CD4-positive, alpha-beta memory T cell (primary cell): Measurements from ENCODE around the gene FAM151A. TPM values are rescaled to one million over a fixed set of nuclear protein-coding genes. Genes with fewer than 3 reads are reported as not detected.
"Not testable (repeated sequence)": the region's sequence is repeated elsewhere in the genome, so short reads cannot be mapped to it uniquely, and the experiment has no call there.

Source experiments
- CTCF ChIA-PET: fragments of 350-600 bp; sonication (Branson Sonifier 250); formaldehyde crosslinking; loops from one replicate; lab custom pipeline; 2021; ENCODE audit warnings: inconsistent platforms; ENCODE audit not compliant: partially characterized antibody; lab: Charles Lee
- POLR2A ChIA-PET: fragments of 350-600 bp; sonication (Branson Sonifier 250); formaldehyde crosslinking; loops from one replicate; lab custom pipeline; 2021; ENCODE audit not compliant: partially characterized antibody; lab: Charles Lee
- DNase-seq, 5 donors: peaks; one replicate each; pipeline versions ENCODE4 v3.0.0 to v3.0.0-alpha.2; 2020 to 2022; ENCODE audit warnings: mixed read lengths in 1 of 5
- H3K27ac ChIP-seq: one replicate; pipeline ENCODE4 v1.7.0; 2013; ENCODE audit warnings: low read depth, low read length
- H3K27me3 ChIP-seq: 2 replicates; pipeline ENCODE4 v1.7.0; 2013; ENCODE audit warnings: mild to moderate bottlenecking, low read length, moderate library complexity; ENCODE audit not compliant: insufficient read depth
- H3K36me3 ChIP-seq: 2 replicates; pipeline ENCODE4 v1.7.0; 2013; ENCODE audit warnings: mild to moderate bottlenecking, low read length, moderate library complexity; ENCODE audit not compliant: insufficient read depth
- H3K4me1 ChIP-seq: 2 replicates; pipeline ENCODE4 v1.7.0; 2013; ENCODE audit warnings: mild to moderate bottlenecking, low read length, moderate library complexity; ENCODE audit not compliant: insufficient read depth
- H3K4me3 ChIP-seq, 2 donors: one replicate each; pipeline ENCODE4 v1.7.0; 2013; ENCODE audit warnings: low read length in 2 of 2, mild to moderate bottlenecking in 1 of 2
- H3K9me3 ChIP-seq, 2 donors: one replicate each; pipeline ENCODE4 v1.7.0; 2013; ENCODE audit warnings: low read length in 2 of 2, control low read depth in 1 of 2; ENCODE audit not compliant: control insufficient read depth in 1 of 2
- H3K27ac Mint-ChIP-seq, 7 donors: one replicate each; pipeline ENCODE4 v1.8.0; 2020 to 2021; ENCODE audit warnings: mixed read lengths in 7 of 7, mild to moderate bottlenecking in 6 of 7, inconsistent platforms in 3 of 7, moderate library complexity in 3 of 7
- H3K27me3 Mint-ChIP-seq, 2 donors: one replicate each; pipeline ENCODE4 v1.8.0; 2020 to 2021; ENCODE audit warnings: mixed read lengths in 2 of 2
- H3K36me3 Mint-ChIP-seq, 2 donors: one replicate each; pipeline ENCODE4 v1.8.0; 2020 to 2021; ENCODE audit warnings: mixed read lengths in 2 of 2, inconsistent platforms in 1 of 2, mild to moderate bottlenecking in 1 of 2
- H3K4me1 Mint-ChIP-seq, 4 donors: one replicate each; pipeline ENCODE4 v1.8.0; 2020 to 2021; ENCODE audit warnings: mixed read lengths in 4 of 4, mild to moderate bottlenecking in 1 of 4
- H3K4me3 Mint-ChIP-seq, 8 donors: one replicate each; pipeline ENCODE4 v1.8.0; 2020 to 2021; ENCODE audit warnings: mixed read lengths in 8 of 8, mild to moderate bottlenecking in 7 of 8, moderate library complexity in 6 of 8, inconsistent platforms in 3 of 8
- H3K9me3 Mint-ChIP-seq, 8 donors: one replicate each; pipeline ENCODE4 v1.8.0; 2020 to 2021; ENCODE audit warnings: mixed read lengths in 8 of 8, mild to moderate bottlenecking in 5 of 8, inconsistent platforms in 3 of 8, moderate library complexity in 1 of 8
- intact Hi-C: fragments of 100-400 bp; cut with micrococcal nuclease; formaldehyde crosslinking; loops from one replicate; pipeline ENCODE4 v1.15.1; 2023
- polyA plus RNA-seq, 2 donors: library from polyadenylated mRNA; unstranded; fragments of 300-500 nt; fragmentation: Illumina TruSeq; gene quantifications; one replicate each; pipeline ENCODE4 v1.2.3, GENCODE V29; 2021
- total RNA-seq, 2 experiments: library from RNA; stranded (reverse); gene quantifications; one replicate each; pipeline ENCODE4 v1.2.3, GENCODE V29; 2021

FAM151A gene
- total and polyA plus RNA-seq, 4 experiments from 2014 or later, result not detected

GRCh38 chr1:54635804-54636203 lies 12.5 kb upstream of the FAM151A start:
- H3K36me3 Mint-ChIP-seq, intact Hi-C loops, H3K4me1 Mint-ChIP-seq, H3K4me3 Mint-ChIP-seq, H3K27me3 Mint-ChIP-seq, H3K36me3 ChIP-seq, CTCF ChIA-PET, H3K27ac ChIP-seq, H3K9me3 Mint-ChIP-seq, H3K27ac Mint-ChIP-seq, H3K9me3 ChIP-seq, H3K4me1 ChIP-seq, POLR2A ChIA-PET, DNase-seq, H3K27me3 ChIP-seq, H3K4me3 ChIP-seq: not testable (repeated sequence)

GRCh38 chr1:54627196-54627595 lies 3.9 kb upstream of the FAM151A start:
- H3K4me3 Mint-ChIP-seq, result no peak overlapping the region
- peaks cover 0 to 4% (median 0%) of the 10 kb centered on the region in 8 donors for H3K9me3 Mint-ChIP-seq
- ChIA-PET CTCF (no interaction called here), POLR2A (no interaction called here)
- intact Hi-C loops, result no loop called here
- H3K4me1 ChIP-seq, result no peaks in the 10 kb centered on the region
- no peaks in the 10 kb centered on the region for H3K36me3 Mint-ChIP-seq
- no peak overlapping the region for H3K27ac Mint-ChIP-seq
- H3K4me3 ChIP-seq, result no peak overlapping the region
- H3K27me3 ChIP-seq, result no peaks in the 10 kb centered on the region
- H3K27ac ChIP-seq, result no peak overlapping the region
- H3K36me3 ChIP-seq, result no peaks in the 10 kb centered on the region
- peaks cover 0 to 14% of the 10 kb centered on the region in 2 donors for H3K27me3 Mint-ChIP-seq
- no peaks in the 10 kb centered on the region for H3K9me3 ChIP-seq
- no peaks in the 10 kb centered on the region for H3K4me1 Mint-ChIP-seq
- DNase-seq, result no peak

GRCh38 chr1:54624466-54625464 lies 1.4 kb upstream of the FAM151A start:
- no peaks in the 10 kb centered on the region for H3K9me3 ChIP-seq
- no peak for DNase-seq
- Mint-ChIP-seq H3K27ac (no peak overlapping the region), H3K4me1 (no peaks in the 10 kb centered on the region), H3K36me3 (no peaks in the 10 kb centered on the region), H3K27me3 (peaks cover 0 to 19% of the 10 kb centered on the region in 2 donors), H3K9me3 (no peaks in the 10 kb centered on the region), H3K4me3 (no peak overlapping the region)
- ChIA-PET CTCF (no interaction called here), POLR2A (no interaction called here)
- no peaks in the 10 kb centered on the region for H3K4me1 ChIP-seq
- no peaks in the 10 kb centered on the region for H3K36me3 ChIP-seq
- H3K27me3 ChIP-seq, result no peaks in the 10 kb centered on the region
- intact Hi-C loops, result no loop called here
- no peak overlapping the region for H3K27ac ChIP-seq
- no peak overlapping the region for H3K4me3 ChIP-seq

- Mint-ChIP-seq H3K27ac (peak overlapping the region in 1 of 7 donors; percentile 29), H3K4me1 (no peaks in the 10 kb centered on the region), H3K9me3 (no peaks in the 10 kb centered on the region), H3K4me3 (no peak overlapping the region), H3K27me3 (peaks cover 5 to 25% of the 10 kb centered on the region in 2 donors), H3K36me3 (no peaks in the 10 kb centered on the region)
- DNase-seq, result no peak
- Histone ChIP-seq H3K36me3 (no peaks in the 10 kb centered on the region), H3K4me3 (no peak overlapping the region), H3K27ac (no peak overlapping the region), H3K27me3 (no peaks in the 10 kb centered on the region), H3K9me3 (no peaks in the 10 kb centered on the region), H3K4me1 (no peaks in the 10 kb centered on the region)
- POLR2A ChIA-PET, result no interaction called here
- intact Hi-C loops, result no loop called here
- CTCF ChIA-PET, result no interaction called here
Measured at GRCh38 chr1:54619749-54620148, 3.6 kb downstream of the FAM151A start.

- Mint-ChIP-seq H3K36me3 (no peaks in the 10 kb centered on the region), H3K27ac (no peak overlapping the region), H3K27me3 (peaks cover 5 to 10% of the 10 kb centered on the region in 2 donors), H3K9me3 (no peaks in the 10 kb centered on the region), H3K4me3 (no peak overlapping the region), H3K4me1 (peaks cover 0 to 4% (median 0%) of the 10 kb centered on the region in 4 donors)
- intact Hi-C loops, result no loop called here
- Histone ChIP-seq H3K27ac (no peak overlapping the region), H3K4me1 (no peaks in the 10 kb centered on the region), H3K27me3 (no peaks in the 10 kb centered on the region), H3K9me3 (no peaks in the 10 kb centered on the region), H3K36me3 (no peaks in the 10 kb centered on the region), H3K4me3 (no peak overlapping the region)
- CTCF ChIA-PET, result no interaction called here
- no peak for DNase-seq
- POLR2A ChIA-PET, result no interaction called here
Measured at GRCh38 chr1:54615531-54616279, 7.6 kb downstream of the FAM151A start.

GRCh38 chr1:54614563-54614962 lies 8.8 kb downstream of the FAM151A start:
- no peaks in the 10 kb centered on the region for H3K9me3 ChIP-seq
- intact Hi-C loops, result no loop called here
- H3K27me3 ChIP-seq, result no peaks in the 10 kb centered on the region
- H3K27ac ChIP-seq, result no peak overlapping the region
- H3K4me1 Mint-ChIP-seq, result peaks cover 0 to 4% (median 0%) of the 10 kb centered on the region in 4 donors
- POLR2A ChIA-PET, result no interaction called here
- H3K36me3 Mint-ChIP-seq, result no peaks in the 10 kb centered on the region
- H3K4me3 Mint-ChIP-seq, result no peak overlapping the region
- no peak for DNase-seq
- H3K4me3 ChIP-seq, result no peak overlapping the region
- no peaks in the 10 kb centered on the region for H3K4me1 ChIP-seq
- peak overlapping the region in 1 of 7 donors; percentile 39 for H3K27ac Mint-ChIP-seq
- H3K36me3 ChIP-seq, result no peaks in the 10 kb centered on the region
- H3K27me3 Mint-ChIP-seq, result peaks cover 5 to 7% of the 10 kb centered on the region in 2 donors
- CTCF ChIA-PET, result no interaction called here
- no peaks in the 10 kb centered on the region for H3K9me3 Mint-ChIP-seq

- H3K27me3 ChIP-seq, result no peaks in the 10 kb centered on the region
- ChIA-PET POLR2A (no interaction called here), CTCF (no interaction called here)
- Mint-ChIP-seq H3K9me3 (no peaks in the 10 kb centered on the region), H3K4me3 (no peak overlapping the region), H3K27me3 (peaks cover 5 to 7% of the 10 kb centered on the region in 2 donors), H3K36me3 (no peaks in the 10 kb centered on the region), H3K4me1 (peaks cover 0 to 4% (median 0%) of the 10 kb centered on the region in 4 donors), H3K27ac (peak overlapping the region in 2 of 7 donors; percentile 31 to 39)
- no peaks in the 10 kb centered on the region for H3K36me3 ChIP-seq
- no peak overlapping the region for H3K4me3 ChIP-seq
- DNase-seq, result no peak
- H3K4me1 ChIP-seq, result no peaks in the 10 kb centered on the region
- intact Hi-C loops, result no loop called here
- no peaks in the 10 kb centered on the region for H3K9me3 ChIP-seq
- no peak overlapping the region for H3K27ac ChIP-seq
Measured at GRCh38 chr1:54614024-54614423, 9.3 kb downstream of the FAM151A start.
